Left kidney (tissue), 8 donors: ENCODE measurements around the gene LRRC72. TPM values are rescaled to one million over a fixed set of nuclear protein-coding genes. Genes with fewer than 3 reads are reported as not detected.
"Not testable (repeated sequence)": the region's sequence is repeated elsewhere in the genome, so short reads cannot be mapped to it uniquely, and the experiment has no call there.

Experiments
- DNase-seq: peaks from one replicate; pipeline ENCODE4 v3.0.0-alpha.2; 2013
- long read RNA-seq, 8 donors: transcript quantifications; one replicate each; lab custom pipeline, GENCODE V29; 2026
- polyA plus RNA-seq: library from polyadenylated mRNA; unstranded; fragments of 120-200 nt; gene quantifications from one replicate; pipeline ENCODE4 v1.2.1, GENCODE V29; 2013; ENCODE audit not compliant: insufficient read length

The LRRC72 gene
- not detected for polyA plus RNA-seq
- long read RNA-seq, donor 1: 0 reads
- long read RNA-seq, donor 2, partial matches to known transcripts: 0 of 6 reads
- long read RNA-seq, donor 2, other reads (novel, unspliced or antisense): 6 of 6 reads
- long read RNA-seq, donor 3: 0 reads
- long read RNA-seq, donor 4: 0 reads
- long read RNA-seq, donor 5: 0 reads
- long read RNA-seq, donor 6: 0 reads
- long read RNA-seq, donor 7: 0 reads
- long read RNA-seq, donor 8: 0 reads

DNA sequence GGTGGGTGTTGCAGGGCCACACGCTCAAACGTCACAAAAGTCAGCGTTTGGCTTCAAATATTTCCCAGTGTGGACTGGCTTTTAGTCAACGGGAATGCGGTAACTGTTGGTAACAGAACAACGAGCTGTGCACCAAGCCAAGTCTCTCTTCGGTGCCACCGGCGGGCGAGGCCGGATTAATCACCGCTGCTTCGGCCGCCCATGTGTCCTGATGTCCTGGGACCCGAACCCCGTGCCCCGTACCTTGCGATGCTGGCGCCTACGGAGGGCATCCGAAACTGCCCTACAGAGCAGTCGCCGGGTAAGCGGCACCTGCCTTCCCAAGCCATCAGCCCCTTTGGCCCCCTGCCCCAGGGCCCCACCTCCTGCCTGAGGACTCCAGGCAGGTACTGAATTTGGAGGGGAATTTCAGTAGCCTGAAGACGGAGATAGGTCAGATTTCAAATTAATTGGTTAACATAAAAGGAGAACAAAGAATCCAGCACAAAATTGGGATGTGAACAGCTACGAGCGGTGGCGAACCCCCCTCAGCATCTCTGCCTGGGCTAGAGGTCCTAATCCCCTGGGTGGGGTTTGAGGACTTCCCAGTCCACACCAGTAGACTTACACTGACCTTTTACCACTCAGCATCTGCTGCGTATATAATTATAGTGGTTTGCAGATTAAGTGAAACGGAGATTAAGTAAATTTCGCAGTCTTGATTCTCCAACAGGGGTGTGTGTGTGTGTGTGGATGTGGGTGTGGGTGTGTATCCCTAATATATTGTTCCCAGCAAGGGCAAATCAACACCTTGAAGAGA, at the start of gene LRRC72:
Gene LRRC72 (plus strand): TSS at position 84 of the 799 bp plus-strand sequence. CDS start 128 bp downstream, at position 212.
- no peak for DNase-seq

DNA sequence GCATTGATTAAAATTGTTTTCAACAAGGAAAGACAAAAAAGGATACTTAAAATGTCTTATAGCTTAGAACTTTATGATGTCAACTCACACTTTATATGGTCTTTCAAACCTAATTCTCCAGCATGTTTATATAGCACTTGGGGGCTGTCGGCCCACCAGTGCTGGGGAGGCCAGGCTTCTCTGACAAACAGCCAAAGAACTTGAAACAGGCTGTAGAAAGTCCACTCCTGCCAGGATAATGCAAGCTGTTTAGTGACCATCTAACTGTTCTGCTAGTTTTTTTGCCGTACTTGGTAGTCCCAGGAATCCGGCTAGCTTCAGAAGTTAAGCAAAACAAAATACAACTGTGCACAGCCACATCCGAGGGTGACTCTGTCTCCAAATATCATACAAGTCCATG, 47.5 kb upstream of the LRRC72 start:
- DNase-seq: no peak

DNA sequence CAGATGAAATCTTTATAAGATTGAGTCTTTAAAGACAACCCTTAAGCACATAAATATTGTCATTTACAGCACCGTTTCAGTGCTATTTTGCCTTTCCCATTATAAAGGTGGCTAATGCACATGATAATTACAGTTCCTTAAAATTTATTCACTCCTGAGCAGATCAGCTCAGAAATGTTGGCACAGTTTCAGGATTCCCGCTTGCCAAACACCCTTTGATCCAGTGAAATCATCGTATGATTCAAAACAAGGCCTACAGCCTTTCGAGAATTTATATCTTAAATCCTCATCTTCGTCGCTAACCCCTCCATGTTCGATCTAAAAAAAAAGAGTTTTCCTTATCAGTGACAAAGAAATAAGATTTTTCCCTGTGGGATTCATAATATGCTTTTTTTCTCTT, 47.0 kb upstream of the LRRC72 start:
- DNase-seq: no peak

DNA sequence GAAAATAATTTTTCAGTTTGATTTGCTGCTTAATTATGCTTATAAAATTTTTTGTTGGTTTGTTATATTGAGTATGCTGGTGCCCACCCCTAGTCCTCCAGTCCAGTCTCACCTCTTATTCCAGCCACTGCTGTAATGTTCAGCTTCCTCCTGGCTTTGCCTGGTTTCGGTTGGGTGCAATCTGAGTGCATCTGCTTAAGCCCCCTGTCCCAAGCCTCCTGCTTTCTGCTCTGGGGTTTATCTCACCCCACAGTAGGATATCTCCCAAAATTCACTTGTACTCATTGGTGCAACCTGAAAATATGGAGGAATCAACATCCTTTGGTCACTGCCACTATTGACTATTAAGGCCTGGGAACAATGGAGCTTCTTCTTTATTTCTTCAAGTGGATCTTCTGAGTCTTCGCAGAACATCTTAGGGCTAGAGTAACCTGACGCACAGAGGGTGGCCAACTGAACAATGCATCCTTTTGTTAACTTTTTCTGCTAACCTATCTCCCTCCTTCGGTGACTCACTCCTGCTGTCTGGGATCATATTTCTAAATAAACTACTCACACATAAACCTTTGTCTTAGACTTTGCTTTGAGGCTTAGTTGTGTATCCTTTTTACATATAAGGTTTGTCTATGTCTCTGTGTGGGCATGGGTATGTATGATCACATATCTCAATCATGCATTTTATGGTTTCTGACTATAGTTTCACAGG, 42.0 kb upstream of the LRRC72 start:
- DNase-seq: no peak

DNA sequence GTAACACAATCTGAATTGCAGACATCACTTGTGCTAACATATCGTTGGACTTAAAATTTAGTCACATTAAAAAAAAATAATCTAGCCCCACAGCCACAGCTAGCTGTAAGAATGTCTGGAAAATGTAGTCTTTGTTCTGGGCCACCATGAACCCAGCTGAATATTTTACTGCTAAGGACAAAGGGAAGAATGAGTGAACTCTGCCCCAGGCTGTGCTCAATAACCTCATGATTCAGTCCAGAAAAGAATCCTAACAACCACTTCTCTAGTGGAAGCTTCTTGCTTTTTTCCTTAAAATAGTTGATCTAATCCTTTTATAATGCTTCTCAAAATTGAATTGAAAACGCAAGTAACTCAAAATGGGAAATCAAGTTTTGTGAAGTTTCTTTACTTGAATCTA, 35.5 kb upstream of the LRRC72 start:
- no peak for DNase-seq

DNA sequence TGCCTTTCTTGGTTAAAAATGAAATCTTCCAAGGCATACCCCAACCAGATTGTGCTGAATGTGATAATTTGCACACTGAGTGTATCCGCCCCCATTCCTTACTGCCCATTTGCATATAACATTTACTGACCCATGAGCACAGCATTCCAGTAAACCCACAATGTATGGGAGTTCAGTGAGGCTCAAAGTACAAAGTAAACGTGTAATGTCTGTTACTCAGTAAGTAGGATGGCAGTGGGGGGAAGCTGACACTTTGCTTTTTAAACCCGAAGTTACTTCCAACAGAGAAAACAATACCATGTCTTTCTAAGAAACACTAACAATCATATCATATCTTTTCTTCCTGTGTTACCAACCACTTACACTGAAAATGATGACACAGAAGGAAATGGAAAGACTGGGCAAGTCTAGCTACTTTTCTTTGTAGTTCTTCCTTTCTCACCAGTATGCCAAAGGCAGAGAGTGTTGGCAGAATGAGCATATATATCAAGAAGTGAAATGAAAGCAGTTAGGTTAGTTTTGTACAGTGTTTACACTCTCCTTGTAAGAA, 34.0 kb upstream of the LRRC72 start:
- DNase-seq: peak; percentile 35

DNA sequence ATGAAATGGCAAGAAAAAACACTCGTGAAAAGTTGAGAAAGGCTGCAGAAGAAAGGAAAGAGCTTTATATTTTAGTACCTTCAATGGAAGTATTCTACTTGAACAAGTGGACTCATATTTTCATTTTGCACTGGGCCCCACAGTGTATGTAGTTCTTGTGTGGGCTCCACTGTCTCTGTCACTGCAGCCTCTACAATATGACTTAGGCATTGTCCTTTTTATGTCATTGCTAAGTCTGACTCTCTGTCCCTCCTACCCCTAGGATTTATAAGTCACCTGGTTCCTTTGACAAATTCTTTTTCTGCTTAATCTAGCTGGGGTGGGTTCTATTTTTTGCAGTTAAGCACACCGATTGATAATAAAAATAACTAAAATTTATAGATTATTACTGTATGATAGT, 33.4 kb upstream of the LRRC72 start:
- DNase-seq: no peak

DNA sequence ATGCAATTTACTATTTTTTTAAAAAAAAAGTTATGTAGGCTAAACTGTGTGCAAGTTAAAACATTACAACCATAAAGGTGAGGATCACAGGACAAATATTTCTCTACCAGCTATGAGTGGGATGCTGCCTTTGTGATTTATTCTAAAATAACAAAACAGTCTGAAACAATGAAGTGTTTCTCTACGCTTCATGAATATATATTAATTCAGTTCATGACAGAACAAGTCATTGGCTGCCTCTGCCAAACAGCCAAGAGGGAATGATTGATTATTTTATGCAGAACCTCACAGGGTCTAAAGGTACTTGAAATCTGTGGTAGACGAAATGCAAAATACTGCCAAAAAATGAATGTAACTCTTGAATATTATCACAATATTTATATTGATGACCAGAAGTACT, 32.1 kb upstream of the LRRC72 start:
- no peak for DNase-seq

DNA sequence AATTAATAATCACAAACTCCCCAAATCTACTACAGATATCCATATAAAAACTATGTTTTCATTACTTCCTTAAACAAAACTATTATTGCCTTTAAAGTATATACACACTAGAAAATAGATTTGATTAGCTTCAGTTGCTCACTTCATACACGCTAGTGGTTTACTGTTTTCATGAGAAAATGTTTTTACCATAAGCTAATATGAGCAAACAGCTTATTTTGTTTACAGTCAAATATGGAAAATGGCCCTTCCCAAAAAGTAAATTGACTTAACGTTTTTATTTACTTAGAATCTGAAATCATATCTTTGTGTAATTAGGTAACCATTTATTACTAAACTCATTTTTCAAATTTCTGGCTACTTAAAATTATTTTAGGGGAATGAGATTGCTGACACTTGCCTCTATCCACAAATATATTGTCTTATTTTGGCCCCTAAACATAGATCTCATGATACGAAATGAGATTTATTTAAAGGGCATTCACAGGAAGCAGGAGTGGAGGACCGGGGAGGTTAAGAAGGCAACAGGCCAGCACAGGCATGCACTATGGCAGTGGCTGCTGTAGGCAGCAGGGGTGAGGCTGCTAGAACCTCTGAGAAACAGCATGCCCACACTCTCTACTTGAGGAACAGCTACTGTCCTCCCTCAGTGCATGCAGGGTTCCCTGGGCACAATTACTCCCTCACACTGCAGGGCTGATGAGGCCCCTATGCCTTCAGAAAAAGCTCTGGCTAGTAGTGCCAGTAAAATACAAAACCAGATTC, 31.5 kb upstream of the LRRC72 start:
- DNase-seq: no peak

DNA sequence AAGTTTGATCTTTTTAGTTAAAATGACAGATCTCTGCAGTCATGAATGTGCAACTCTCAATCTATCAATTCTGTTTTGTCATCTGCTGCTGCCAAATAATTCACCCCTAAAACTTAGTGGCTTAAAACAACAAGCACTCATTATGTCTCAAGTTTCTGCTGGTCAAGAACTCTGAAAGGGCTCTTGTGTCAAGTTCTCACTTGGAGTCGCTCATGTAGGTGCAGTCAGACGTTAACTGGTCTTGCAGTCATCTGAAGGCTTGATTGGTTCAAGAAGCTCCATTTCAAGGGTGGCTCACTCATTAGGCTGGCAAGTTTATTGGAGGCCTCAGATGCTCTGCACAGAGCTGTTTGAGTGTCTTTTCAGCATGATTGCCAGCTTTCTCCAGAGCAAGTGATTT, 28.5 kb upstream of the LRRC72 start:
- no peak for DNase-seq

DNA sequence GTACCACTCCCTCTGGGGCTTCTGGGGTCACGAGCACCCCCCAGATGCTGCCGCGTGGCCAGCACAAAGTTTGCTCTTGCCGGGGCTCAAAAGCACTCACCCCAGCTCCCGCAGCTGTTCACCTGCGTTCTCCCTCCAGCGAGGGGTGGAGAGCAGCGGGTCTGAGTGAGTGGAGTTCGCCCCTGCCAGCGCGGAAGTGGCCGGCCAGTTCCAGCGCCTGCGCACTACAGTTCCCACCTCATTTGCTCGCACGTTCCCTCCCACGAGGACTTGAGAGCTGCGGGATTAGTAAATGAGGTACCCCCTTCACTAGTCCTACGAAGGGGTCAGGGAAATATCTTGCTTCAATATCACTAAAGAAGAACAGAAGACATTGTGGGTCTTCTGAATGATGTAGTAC, 24.3 kb upstream of the LRRC72 start:
- DNase-seq: no peak

DNA sequence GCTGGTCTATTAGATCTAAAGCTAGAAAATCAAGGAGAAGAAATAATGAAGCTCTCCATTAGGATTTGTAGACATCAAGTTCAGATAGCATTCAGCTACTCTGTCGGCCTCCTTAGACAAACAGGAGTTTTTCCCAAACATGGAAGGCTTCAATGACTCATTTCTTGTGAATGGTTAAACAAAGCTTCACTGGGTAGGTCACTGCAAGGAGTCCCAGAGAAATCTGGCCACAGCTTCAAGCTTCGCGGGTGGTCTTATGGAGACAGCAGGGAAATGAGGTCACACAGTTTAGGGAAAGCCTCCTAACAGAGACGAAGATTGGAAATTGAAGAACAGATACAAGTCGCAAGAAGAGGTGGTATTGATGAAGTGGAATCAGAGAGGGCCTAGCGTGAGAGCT, 22.6 kb upstream of the LRRC72 start:
- DNase-seq: no peak

DNA sequence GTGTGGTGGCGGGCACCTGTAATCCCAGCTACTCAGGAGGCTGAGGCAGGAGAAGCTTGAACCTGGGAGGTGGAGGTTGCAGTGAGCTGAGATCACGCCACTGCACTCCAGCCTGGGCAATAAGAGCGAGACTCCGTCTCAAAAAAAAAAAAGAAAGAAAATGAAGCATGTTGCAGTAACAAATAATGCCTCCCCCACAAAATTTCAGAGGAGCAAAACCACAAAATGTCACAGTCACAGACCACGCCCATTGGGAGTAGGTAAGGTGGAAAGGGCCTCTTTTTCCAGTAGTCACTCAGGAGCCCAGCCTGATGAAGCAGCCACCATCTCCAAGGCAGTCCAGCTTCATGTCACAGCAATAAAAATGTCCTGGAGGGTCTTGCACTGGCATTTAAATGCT, 20.2 kb upstream of the LRRC72 start:
- not testable (repeated sequence) for DNase-seq

DNA sequence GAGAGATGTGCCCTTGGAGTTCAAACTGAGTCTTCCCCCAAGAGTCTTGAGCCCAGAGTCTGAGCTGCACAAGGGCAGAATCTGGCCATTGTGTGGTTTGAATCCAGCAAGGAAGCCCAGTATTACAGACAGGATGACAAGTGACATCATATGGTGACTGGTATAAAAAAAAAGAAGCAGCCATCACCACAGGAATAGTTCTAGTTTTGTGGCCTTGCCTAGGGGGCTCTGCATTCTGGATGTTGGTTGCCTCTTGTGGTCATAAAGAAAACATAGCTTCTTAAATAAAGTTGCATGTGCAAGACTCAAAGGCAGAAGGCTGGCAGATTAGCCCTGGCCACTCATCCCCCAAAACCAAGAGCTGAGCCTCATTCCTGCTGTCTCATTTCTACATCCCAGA, 16.8 kb upstream of the LRRC72 start:
- DNase-seq: no peak

DNA sequence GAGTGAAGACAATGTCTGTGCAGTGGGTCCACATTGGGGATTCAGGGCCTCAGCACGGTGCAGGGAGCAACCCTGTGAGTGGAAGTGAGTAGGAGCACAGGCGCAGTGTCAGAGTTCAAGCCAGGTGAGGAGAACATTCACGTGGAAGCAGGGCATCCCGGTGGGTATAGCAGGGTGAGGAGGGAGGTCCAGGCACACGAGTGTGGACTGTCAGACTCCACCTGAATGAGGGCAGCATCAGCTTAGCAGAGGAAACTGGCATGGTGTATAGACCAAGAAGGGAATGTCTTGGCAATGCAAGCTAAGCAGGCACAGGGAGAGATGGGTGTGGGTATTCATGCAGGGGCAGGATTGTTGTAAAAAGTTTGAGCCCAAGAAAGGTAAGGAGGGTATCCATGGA, 15.3 kb upstream of the LRRC72 start:
- no peak for DNase-seq

DNA sequence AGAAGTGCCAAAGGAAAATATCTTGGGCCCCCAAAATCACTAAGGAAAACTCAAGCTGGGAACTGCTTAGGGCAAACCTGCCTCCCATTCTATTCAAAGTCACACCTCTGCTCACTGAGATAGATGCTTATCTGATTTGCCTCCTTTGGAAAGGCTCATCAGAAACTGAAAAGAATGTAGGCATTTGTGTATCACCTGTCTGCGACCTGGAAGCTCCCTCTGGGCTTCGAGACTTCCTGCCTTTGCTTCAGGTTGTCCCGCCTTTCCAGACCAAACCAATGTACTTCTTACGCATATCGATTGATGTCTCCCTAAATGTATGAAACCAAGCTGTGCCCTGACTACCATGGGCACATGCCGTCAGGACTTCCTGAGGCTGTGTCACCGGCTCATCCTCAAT, 14.5 kb upstream of the LRRC72 start:
- no peak for DNase-seq

DNA sequence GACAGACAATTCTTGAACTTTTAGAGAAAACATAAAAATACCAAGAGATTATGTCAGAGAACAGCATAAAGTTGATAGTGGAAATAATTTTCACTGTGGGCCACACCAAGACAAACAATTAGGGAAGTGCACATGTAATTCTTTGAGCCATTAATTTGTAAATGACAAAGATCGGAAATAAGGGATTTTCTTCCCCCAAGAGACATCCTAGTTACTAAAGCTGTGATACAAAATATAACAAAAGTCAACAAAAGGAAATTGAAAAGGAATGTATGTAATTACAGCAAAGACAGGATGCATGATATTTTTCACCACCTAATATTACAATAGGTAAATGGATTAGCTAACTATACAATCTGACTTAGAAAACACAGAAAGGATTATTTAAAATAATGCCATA, 12.4 kb upstream of the LRRC72 start:
- DNase-seq: no peak

DNA sequence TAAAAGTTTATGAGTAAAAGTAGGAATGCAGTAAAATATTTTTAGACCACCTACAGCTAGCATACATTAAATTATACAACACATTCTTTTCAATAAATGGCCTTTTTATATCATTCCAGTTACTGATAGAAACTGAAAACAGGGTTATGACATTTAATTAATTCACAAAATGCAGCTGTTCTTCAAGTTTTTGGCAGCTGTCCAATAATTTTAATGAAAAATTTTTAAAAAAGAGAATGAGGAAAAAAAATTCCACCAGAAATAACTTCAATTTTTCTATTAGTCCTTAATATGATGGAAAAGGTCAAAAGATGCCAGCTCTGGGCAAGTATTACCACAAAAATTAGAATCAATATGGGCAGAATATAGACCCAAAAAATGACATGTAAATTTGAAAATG, 11.9 kb upstream of the LRRC72 start:
- DNase-seq: no peak

DNA sequence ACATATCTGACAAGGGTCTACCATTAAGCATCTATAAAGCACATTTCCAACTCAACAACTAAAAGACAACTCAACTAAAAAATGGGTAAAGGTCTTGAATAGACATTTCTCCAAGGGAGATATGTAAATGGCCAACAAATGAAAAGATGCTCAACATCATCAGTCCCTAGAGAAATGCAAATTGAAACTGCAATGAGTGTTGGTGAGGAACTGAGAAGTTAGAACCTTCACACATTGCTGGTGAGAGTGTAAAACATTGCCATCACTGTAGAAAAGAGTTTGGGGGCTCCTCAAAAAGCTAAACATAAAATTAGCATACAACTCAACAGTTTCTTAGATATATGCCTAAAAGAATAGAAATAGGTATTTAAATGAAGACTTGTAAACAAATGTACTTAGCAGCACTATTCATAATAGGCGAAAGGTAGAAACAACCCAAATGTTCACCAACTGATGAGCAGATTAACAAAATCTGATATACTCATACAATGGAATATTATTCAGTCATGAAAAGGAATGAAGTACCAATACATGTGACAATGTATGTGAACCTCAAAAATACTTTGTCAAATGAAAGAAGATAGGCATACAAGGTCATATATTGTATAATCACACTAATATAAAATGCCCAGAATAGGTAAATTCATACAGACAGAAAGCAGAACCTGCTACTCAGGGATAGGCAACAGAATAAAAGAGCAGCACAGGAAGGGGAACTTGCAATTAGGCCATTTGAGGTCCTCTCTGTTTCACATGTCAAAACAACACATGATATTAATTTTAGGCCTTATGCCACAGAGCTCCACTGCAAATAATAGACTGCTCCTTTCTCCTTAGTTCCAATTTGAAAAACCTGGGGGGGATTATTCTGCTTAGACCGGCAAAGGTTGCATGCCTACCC, 10.6 kb upstream of the LRRC72 start:
- no peak for DNase-seq

DNA sequence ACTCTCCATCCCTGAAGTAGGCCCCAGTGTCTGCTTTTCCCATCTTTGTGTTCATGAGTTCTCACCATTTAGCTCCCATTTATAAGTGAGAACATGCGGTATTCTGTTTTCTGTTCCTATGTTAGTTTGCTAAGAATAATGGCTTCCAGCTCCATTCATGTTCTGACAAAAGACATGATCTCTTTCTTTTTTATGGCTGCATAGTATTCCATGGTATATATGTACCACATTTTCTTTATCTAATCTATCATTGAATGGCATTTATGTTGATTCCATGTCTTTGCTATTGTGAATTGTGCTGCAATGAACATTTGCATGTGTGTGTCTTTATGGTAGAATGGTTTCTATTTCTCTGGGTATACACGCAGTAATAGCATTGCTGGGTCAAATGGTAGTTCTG, 6.6 kb upstream of the LRRC72 start:
- not testable (repeated sequence) for DNase-seq

DNA sequence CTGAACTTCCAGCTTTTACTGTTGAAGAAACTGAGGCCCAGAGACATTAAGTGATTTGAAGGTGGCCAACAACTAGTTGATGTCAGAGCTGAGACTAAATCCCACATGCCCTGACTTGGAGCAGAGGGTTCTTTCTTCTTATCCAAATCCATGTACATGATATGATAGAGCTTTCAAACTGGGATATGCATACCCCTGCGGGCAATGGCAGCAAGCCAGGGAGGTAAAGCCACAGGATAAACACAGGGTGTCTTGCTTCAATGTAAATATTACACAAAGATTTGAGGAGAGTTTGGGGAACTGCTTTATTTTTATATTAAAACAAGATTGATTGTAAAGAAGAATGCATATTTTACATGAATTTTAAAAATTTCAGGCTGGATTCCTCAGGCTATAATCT, 2.3 kb upstream of the LRRC72 start:
- DNase-seq: no peak
